Esophagus mucosa (tissue), 1 donor: ENCODE data around the gene FTO. TPM values are rescaled to one million over a fixed set of nuclear protein-coding genes. Genes with fewer than 3 reads are reported as not detected.
"Not testable (repeated sequence)": the region's sequence is repeated elsewhere in the genome, so short reads cannot be mapped to it uniquely, and the experiment has no call there.

Source experiments
- ATAC-seq: fragments of 200-7000 bp; cut with Tn5 transposase; one replicate; pipeline ENCODE4 v1.9.1; 2020
- total RNA-seq: library from RNA; stranded (reverse); gene quantifications from one replicate; pipeline ENCODE4 v1.2.4, GENCODE V29; 2023
- donor health status: DM: yes; HTN: yes; CAD: no.

The FTO gene
- total RNA-seq, 1 donor from 2014 or later: 33.3 TPM

DNA sequence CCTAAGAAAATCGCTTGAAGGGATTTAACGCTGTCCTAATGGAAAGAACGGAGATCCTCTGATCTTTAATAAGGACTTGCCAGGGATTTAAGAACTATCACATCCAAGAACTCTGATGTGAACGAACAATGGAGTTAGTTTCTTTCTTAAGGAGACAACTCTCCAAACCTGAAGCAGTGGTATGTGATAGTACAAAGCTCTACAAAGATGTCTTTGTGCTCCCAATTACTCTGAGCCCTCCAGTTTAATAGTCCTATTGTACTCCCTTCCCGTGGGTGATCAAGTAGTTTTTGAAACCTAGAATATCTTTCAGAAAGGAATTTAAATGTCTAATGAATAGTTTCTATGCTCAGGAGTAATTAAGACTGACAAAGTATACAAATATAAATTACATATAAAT, 123.8 kb downstream of the FTO start:
- no peak for ATAC-seq

DNA sequence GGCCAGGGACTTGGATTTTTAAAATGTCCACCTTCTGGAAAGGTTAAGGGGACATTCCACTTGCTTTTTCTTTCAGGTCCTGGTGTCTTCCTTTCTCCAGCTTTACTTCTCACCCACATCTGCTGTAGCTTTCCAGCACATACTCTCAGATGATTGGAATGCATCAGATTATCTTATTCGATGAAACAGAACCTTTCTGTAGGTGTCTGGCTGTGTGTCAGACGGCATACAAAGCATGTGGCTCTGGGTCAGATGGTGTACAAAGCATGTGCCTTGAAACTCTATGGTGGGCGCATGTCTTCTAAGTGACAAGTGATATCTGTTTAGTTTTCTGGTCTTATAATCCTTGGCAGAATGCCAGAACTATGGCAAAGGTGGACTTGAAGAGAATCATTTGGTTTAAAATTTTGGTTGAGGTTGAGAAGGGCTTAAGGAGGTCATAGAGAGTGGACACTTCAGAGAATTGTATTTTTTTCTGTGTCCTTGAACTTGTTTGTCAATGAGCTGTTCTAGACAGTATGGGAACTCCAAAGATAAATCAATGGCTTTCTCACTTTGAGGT, 125.3 kb downstream of the FTO start:
- ATAC-seq: no peak

DNA sequence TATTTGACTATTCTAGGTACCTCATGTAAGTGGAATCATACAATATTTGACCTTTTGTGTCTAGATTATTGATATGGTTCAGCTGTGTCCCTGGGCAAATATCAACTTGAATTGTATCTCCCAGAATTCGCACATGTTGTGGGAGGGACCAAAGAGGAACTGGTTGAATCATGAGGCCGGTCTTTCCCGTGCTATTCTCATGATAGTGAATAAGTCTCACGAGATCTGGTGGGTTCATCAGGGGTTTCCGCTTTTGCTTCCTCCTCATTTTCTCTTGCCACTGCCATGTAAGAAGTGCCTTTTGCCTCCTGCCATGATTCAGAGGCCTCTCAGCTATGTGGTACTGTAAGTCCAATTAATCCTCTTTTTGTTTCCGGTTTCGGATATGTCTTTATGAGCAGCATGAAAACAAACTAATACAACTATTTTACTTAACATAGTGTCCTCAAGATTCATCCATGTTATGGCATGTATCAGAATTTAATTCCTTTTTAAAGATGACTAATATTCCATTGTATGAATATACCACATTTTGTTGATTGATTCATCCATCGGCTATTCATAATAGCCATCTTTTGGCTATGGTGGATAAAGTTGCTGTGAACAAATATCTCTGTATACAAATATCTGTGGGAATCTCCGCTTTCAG, 129.1 kb downstream of the FTO start:
- peak; percentile 75 for ATAC-seq

DNA sequence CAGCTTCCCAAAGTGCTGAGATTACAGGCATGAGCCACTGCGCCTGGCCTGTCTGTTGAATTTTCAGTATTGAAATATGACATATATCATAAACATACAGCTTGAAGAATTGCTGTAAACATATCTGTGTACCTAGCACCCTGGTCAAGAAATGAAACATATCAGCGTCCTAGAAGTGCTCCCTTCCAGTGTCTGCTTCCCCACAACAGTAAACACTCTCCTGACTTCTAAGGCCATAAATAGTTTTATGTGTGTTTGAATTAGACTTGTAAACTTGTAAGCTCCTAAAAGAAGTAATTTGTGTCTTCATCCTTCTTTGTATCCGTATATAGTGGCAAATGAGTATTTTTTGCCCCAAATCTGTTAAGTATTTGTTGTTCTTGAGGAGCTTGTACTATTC, 132.2 kb downstream of the FTO start:
- no peak for ATAC-seq

DNA sequence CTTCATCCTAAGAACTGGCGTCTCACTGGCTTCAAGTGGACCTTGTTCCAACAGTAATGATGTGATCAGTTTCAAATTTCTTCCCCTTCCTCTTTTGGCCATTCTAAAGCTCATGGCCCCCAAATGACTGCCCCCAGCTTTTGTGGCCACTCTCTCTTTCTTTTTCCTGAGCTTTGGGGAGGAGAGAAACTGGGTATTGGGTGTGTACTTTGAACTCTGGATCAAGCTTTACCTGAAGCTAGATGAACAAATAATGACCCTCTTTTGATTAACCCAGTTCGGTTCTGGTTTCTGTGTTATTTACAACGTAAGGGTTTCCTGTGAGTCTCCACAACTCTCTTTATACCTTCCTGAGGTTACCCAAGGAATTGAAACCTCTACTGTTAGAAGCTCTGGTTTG, 132.7 kb downstream of the FTO start:
- no peak for ATAC-seq

DNA sequence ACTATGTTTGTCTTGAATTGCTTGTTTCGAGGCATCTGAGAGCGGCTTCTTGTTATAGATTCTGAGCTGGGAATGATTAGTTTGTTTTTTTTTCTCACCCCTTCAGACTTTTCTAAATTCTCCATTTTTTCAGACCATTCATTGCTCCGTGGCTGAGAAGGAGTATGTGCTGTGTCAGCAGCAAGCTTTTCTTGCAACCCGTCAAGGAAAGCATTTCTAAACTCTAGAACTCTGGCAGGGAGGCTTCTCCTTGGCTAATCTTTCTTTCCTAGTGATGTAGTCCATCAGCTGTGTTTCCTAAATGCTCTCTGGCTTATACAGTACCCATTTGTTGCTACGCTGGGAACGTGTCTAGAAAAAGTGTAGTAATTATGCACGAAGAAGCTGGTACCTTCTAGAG, 133.5 kb downstream of the FTO start:
- ATAC-seq: no peak

DNA sequence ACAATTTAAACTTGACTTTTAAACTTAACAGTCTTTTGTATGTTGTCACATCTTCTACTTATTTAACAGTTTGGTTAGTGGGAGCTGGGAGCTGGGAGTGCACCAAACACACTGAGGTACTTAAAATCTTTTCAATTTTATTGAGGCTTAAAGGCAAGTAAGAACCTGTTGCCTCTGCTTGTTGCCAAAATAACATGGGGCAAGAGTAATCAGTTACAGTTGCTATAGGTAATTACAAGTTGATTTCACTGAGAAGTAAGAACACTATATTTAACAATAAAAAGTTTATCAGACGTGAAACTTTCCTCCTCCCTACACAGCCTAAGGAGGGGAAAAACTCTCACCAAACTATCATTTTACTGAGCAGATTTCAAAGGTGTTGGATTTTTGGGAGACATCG, 135.2 kb downstream of the FTO start:
- ATAC-seq: peak; percentile 52

DNA sequence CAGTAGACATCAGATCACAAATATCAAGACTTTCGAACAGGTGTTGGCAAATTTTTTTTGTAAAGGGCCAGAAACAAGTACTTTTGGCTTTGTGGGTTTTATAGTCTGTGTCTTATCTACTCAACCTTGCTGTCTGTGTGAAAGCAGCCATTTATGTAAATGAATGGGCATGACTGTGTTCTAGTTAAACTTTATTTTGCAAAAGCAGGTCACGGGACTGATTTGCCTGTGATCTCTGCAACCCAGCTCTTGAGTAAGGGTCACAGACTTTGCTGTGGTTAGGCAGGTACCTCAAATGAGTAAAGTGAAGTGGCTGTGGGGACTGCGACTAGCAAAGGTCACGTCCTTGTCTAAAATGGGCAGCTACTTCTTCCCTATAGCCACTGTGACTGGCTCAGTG, 136.5 kb downstream of the FTO start:
- no peak for ATAC-seq

DNA sequence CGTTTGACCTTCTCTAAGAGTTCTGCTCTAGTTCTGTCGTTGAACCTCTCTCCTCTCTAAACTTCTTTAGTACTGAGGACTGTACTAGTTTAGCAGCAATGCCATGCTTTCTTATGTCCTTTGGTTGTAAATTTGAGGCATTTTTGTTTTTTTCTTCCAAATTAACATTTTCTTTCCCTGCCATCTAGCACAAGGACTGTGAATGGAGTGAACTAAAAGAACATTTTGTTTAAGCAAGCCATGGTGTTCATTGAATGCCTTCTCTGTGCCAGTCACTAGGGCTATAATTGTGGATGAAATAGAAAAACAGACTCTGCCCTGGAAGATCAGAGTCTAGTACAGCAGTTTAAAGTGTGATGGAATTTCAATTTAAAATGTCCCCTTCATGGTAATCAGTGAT, 137.9 kb downstream of the FTO start:
- no peak for ATAC-seq

DNA sequence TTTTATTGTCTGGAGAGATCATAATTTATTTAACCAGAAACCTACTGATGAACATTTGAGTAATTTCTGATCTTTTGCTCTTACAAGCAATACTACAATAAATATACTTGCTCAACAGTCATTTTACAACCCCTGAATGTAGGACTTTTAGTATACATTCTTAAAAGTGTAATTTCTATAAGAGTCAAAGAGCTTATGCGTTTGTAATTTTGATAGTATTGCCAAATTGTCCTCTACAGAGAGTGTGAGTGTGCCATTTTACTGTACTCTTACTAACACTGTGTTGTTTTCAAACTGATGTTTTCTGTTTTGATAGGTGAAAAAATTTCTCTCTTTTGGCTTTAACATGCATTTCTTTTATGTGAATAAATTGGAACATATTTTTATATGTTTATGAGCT, 139.1 kb downstream of the FTO start:
- ATAC-seq: no peak

DNA sequence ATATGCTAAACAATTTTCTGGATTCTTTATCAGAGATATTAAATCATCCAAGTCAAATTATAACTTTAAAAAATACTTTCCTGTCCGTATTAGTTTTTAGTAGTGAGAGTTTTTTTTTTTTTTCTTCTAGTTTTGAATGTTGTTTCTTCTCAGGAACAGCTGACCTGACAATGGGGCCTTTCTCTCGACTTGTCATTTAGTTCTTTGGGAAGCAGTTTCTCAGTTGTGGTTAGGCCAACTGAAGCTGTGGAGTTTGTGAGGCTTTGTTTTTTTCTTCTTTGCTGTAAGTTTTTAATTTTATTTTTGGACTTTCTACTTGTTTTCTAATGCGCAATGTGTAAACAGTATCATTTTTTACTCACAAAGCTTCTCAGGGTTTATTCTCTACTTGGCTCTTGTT, 140.8 kb downstream of the FTO start:
- no peak for ATAC-seq

DNA sequence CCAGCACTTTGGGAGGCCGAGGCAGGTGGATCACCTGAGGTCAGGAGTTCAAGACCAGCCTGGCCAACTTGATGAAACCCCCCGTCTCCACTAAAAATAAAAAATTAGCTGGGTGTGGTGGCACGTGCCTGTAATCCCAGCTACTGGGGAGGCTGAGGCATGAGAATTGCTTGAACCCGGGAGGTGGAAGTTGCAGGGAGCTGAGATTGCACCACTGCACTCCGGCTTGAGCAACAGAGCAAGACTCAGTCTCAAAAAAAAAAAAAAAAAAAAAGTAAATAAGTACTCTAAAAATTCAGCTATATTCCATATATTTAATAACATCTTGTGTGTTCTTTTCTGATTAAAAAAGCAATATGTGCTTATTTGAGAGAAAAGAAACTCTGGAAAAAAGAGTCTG, 142.6 kb downstream of the FTO start:
- not testable (repeated sequence) for ATAC-seq

DNA sequence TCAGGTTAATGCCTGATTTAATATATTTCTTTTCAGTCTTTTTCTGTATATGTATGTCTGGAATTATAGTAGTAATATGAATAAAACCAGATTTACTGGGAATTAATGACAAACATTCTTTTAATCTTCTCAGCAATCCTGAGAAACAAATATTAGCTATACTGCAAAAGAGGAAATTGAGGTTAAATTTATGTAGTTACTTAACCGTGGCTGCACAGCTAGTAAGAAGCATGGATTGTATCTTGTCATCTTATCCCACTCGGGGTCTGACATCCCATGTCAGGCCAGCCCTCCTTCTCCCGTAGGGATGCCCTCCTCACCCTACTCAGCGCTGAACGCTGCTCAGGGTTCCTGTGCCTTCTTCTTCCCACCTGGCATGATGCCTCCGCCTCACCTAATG, 143.0 kb downstream of the FTO start:
- no peak for ATAC-seq

DNA sequence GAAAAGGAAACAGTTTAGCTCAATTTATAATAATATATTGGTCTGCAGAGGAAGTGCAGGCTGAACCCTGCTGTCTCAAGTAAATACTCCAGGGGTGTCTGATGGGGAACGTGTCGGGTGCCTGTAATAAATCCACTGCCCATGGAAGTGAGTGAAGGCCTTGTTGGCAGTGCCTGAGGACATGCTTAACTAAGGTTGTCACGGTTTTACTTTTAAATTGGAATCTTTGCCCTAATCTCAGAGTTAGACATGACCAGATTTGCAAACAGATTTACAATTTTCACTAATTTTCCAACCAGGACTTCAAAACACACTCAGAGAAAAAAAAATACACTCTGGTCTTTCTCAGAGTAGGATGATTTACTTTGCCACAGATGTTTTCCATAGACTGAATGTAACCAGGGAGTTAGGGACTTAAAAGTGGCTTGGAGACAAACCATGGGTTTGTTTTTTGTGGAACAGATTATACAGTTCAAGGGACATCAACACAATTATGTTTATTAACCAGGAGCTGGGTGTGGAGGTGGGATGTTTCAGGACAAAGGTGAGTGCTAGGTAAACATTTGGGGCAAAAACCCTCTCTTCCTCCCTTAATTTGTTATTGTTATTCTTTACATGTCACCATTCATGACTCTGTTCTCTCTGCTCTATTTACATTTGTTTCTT, 144.5 kb downstream of the FTO start:
- ATAC-seq: no peak

DNA sequence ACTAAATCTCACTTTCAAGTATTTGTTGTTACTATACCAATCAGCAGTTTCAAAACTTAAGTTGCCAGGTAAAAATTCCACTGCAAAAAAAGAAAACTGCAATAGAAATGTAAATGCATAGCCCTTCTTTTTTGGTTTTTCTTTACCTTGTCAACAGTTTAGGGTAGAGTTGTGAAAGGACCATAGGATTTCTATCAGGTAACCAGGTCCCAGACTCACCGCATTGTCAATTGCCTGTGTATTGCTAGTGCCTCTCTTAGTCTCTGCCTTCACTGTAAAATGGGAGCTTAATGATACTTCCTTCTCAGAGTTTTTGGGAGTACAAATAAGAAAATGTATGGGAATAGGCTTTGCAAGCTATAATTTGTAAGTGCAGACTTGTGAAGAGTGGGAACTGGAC, 145.0 kb downstream of the FTO start:
- ATAC-seq: no peak

DNA sequence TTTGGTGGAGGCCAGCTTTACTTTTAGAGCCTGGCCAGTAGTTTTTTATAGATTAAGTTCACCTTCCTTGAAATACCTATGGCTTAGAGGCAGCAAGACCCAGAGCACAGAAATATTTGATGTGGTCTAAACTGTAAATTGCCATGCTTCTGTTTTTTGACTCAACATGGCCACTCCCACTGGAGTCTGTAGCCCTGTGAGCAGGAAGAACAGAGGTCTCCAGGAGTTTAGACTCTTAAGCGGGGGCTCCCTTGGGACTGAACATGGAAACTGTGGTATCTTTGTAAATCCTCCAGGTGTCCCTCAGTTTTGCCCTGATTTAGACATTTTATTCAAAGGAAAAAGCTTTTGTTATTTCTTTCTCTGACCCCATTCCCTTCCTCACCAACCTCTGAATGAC, 145.6 kb downstream of the FTO start:
- no peak for ATAC-seq

DNA sequence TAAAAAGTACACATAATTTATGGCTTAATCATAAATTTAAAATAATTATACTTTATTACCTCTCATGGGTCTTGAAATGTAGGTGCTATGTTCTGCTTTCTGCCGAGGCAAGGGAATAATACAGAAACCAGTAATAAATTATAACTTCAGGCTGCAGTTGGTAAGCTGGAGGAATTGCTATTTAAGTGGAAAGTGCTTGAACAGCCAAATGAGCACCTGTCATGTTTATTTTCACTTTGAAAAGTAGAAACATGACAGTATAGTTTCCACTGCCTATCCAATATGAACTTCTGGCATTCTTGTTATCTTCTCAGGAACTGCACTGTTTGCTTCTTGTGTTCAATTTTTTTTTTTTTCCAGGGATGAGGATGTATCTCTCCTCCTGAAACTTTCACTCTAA, 146.0 kb downstream of the FTO start:
- no peak for ATAC-seq

DNA sequence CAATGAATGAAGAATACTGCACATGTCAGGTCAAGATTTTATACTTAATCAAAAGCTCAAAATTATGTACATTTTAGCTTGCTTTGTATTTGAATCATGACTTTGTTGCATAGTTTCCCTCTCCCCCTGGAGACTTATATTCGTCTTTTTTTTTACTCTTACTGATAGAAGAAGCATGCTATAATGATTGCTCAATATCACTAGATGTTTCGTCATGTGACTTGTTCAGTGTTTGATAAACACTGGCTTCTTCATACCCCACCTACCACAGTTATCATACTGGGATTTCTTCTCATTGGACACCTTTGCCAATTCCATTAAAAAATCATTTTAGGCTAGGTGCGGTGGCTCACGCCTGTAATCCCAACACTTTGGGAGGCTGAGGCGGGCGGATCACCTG, 148.7 kb downstream of the FTO start:
- ATAC-seq: no peak

DNA sequence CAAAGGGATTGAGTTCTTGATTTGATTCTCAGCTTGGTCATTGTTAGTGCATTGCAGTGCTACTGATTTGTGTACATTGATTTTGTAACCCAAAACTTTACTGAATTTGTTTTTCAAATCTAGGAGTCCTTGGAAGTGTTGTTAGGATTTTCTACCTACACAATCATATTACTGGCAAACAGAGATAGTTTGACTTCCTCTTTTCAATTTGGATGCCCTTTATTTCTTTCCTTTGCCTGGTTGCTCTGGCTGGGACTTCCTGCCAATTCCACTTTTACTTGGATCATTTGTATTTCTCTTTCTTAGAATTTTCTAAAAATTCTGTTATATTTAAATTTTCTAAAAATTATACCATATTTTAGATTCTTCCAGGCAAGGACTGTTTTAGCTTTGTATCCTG, 151.1 kb downstream of the FTO start:
- no peak for ATAC-seq

DNA sequence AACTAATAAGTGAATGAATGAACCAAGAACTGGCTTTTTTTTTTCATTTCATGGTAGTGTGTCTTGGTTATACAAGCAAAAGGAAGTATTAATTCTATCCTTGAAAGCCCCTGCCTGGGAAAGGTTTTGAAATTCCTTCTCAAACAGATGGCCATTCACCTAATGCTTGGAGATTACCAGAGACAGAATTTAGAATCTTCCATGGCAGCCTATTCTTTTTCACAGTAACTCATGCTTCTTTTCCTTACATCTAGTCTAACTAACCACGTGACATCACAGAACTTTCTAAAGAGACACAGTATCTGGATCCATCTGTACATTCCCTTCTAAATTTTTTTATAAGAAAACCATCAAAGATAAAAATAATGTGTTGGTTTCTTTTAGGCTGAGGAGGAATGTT, 151.6 kb downstream of the FTO start:
- no peak for ATAC-seq

DNA sequence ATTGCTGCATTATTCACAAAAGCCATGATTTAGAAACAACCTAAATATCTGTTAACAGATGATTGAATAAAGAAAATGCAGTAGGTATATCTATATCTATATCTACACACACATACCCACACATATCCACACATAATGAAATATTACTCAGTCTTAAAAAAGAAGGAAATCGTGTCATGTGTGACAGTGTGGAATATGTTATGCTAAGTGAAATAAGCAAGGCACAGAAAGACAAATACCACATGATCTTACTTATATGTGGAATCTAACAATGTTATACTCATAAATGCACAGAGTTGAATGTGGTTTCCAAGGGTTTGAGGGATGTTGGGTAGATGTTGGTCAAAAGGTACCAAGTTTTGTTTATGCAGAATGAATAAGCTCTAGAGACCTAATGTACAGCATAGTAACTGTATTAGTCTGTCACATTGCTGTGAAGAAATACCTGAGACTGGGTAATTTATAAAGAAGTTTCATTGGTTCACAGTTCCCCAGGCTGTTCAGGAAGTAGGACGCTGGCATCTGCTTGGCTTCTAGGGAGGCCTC, 156.1 kb downstream of the FTO start:
- ATAC-seq: no peak

DNA sequence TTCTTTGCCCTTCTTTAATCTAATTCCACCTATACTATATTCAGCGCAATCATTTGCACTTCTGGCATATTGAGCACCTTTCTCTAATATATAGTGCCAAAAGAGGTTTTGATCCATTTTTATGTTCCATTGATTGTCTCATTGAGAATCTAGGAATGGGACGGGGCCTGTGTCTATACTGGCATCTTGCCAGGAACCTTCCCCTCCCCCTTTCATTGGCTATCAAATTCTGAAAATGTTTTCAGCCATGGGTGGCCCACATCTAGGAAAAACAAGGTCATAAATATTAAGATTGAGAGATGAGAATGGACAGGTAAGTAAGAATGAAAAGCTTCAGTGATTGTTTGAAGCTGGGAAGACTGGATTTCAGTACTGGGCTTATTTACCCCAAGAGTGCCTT, 159.9 kb downstream of the FTO start:
- no peak for ATAC-seq

DNA sequence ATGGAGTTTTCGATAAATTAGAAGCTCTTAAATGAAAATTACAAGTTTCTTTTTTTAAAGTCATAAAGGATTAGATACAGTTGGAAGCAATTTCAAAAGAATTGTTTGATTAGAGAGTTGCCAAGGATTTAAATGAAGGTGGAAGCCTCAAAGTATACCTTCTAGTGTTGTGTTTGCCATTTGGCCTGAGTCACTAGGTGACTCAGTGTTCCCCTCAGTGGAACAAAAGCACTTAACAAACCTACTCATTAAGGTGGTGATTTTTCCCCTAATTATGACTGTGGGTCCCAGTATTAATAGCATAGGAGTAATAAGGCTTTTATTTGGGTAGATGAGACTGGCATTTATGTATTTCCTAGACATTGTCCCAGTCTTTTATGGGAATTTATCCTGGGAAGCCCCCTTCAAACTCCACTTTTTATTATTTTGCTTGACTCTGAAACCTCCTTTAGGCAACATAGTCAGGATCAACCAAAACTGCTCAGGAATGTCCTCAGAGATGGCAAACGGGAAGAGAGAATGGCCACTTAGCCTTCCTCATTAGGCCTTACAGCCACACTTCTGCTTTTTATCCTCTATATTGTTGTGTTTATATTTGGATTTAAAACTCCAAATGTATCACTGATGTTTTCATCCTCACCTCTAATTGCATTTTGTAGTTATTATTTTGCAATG, 161.0 kb downstream of the FTO start:
- peak; percentile 91 for ATAC-seq

DNA sequence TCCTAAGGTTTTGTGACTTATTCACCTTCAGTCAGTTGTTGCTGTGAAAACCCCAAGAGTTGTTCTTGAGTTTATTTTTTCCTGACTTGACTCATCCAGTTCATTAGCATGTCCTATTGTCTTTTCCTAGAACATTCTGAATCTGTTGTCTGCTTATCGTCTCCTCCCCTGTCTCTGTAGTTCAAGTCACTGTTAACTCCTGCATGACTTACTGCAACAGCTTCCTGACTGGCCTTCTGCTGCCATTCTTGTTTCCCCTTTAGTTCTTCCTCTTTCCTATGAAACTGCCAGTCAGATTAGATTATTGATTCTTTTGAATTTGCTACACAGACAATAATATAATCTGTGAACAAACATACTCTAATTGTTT, 161.5 kb downstream of the FTO start:
- peak; percentile 91 for ATAC-seq
